GM23338 (cell line): ENCODE data around the gene AK4. TPM values are rescaled to one million over a fixed set of nuclear protein-coding genes. Genes with fewer than 3 reads are reported as not detected.

ENCODE experiments used
- ATAC-seq: fragments of 200-7000 bp; cut with Tn5 transposase; 3 replicates; pipeline ENCODE4 v1.9.1; 2020
- DNase-seq: peaks from one replicate; pipeline ENCODE4 v3.0.0-alpha.2; 2015; ENCODE audit warnings: low spot score
- H2AFZ ChIP-seq: fragments of 200-600 bp; sonication (generic); 2 replicates; pipeline ENCODE4 v1.8.0; 2016; ENCODE audit warnings: antibody characterized with exemption, mild to moderate bottlenecking, moderate library complexity
- H3F3A ChIP-seq: fragments of 200-600 bp; sonication (generic); replicated peaks from 2 replicates; pipeline ENCODE4 v1.8.0; 2017; ENCODE audit warnings: antibody characterized with exemption, mixed run types, low read depth
- H3K27ac ChIP-seq: fragments of 200-600 bp; sonication (generic); 2 replicates; pipeline ENCODE4 v1.6.1; 2016; ENCODE audit warnings: low read depth
- H3K27me3 ChIP-seq: fragments of 200-600 bp; sonication (generic); 2 replicates; pipeline ENCODE4 v1.8.0; 2016; ENCODE audit warnings: mild to moderate bottlenecking, mixed run types, moderate library complexity; ENCODE audit not compliant: insufficient read depth
- H3K36me3 ChIP-seq: fragments of 200-600 bp; sonication (generic); 2 replicates; pipeline ENCODE4 v1.8.0; 2016; ENCODE audit warnings: mild to moderate bottlenecking; ENCODE audit not compliant: insufficient read depth
- H3K4me1 ChIP-seq: fragments of 200-600 bp; sonication (generic); 2 replicates; pipeline ENCODE4 v1.8.0; 2016; ENCODE audit warnings: mild to moderate bottlenecking, moderate library complexity; ENCODE audit not compliant: insufficient read depth
- H3K4me2 ChIP-seq: fragments of 200-600 bp; sonication (generic); 2 replicates; pipeline ENCODE4 v1.7.1; 2017; ENCODE audit warnings: mixed run types
- H3K4me3 ChIP-seq: fragments of 200-600 bp; sonication (generic); 2 replicates; pipeline ENCODE4 v1.6.1; 2016; ENCODE audit warnings: mixed run types
- H3K79me2 ChIP-seq: fragments of 200-600 bp; sonication (generic); replicated peaks from 2 replicates; pipeline ENCODE4 v1.8.0; 2017; ENCODE audit warnings: mild to moderate bottlenecking; ENCODE audit not compliant: insufficient read depth
- H3K9me2 ChIP-seq: fragments of 200-600 bp; sonication (generic); 2 replicates; pipeline ENCODE4 v1.8.0; 2017; ENCODE audit not compliant: insufficient read depth
- H4K20me1 ChIP-seq: fragments of 200-600 bp; sonication (generic); replicated peaks from 2 replicates; pipeline ENCODE4 v1.8.0; 2017; ENCODE audit warnings: mild to moderate bottlenecking; ENCODE audit not compliant: insufficient read depth
- H3K27ac Mint-ChIP-seq: 2 replicates; pipeline ENCODE4 v1.8.0; 2020; ENCODE audit warnings: inconsistent platforms, mild to moderate bottlenecking, moderate library complexity, mixed read lengths
- H3K27me3 Mint-ChIP-seq: 3 replicates; pipeline ENCODE4 v1.8.0; 2022; ENCODE audit warnings: low read depth, mild to moderate bottlenecking, moderate library complexity, mixed read lengths, inconsistent platforms; ENCODE audit not compliant: insufficient read depth, poor library complexity
- H3K36me3 Mint-ChIP-seq: 3 replicates; pipeline ENCODE4 v1.8.0; 2021; ENCODE audit warnings: low read depth, mild to moderate bottlenecking, inconsistent platforms, moderate library complexity, mixed read lengths
- H3K4me1 Mint-ChIP-seq: 3 replicates; pipeline ENCODE4 v1.8.0; 2020; ENCODE audit warnings: mild to moderate bottlenecking, inconsistent platforms, mixed read lengths
- H3K4me3 Mint-ChIP-seq: 3 replicates; pipeline ENCODE4 v1.8.0; 2021; ENCODE audit warnings: moderate library complexity, mild to moderate bottlenecking, inconsistent platforms, mixed read lengths
- H3K9me3 Mint-ChIP-seq: 3 replicates; pipeline ENCODE4 v1.8.0; 2020; ENCODE audit warnings: moderate library complexity, mild to moderate bottlenecking, inconsistent platforms, mixed read lengths
- CREB1 ChIP-seq: fragments of 250-450 bp; sonication (Bioruptor Pico); IDR thresholded peaks from 2 replicates; pipeline ENCODE4 v1.5.0; 2020; ENCODE audit warnings: low read depth, mild to moderate bottlenecking, moderate library complexity
- EZH2 ChIP-seq: fragments of 200-600 bp; sonication (generic); IDR thresholded peaks from one replicate; pipeline ENCODE4 v1.8.0; 2017; ENCODE audit warnings: antibody characterized with exemption, mild to moderate bottlenecking, low read depth; ENCODE audit not compliant: unreplicated experiment
- EZH2phosphoT487 ChIP-seq: fragments of 200-600 bp; sonication (generic); IDR thresholded peaks from one replicate; pipeline ENCODE4 v1.8.1; 2018; ENCODE audit warnings: antibody characterized with exemption; ENCODE audit not compliant: unreplicated experiment
- JUNB ChIP-seq: IDR thresholded peaks from one replicate; pipeline ENCODE4 v1.6.1; 2016; ENCODE audit warnings: antibody characterized with exemption; ENCODE audit not compliant: unreplicated experiment
- NANOG ChIP-seq: IDR thresholded peaks from 2 replicates; pipeline ENCODE4 v1.6.1; 2016; ENCODE audit warnings: antibody characterized with exemption, borderline replicate concordance
- POLR2AphosphoS5 ChIP-seq: IDR thresholded peaks from 2 replicates; pipeline ENCODE4 v1.6.1; 2016; ENCODE audit warnings: antibody characterized with exemption, low read depth
- REST ChIP-seq: IDR thresholded peaks from one replicate; pipeline ENCODE4 v1.6.1; 2018; ENCODE audit warnings: antibody characterized with exemption; ENCODE audit not compliant: unreplicated experiment
- STAT1 ChIP-seq: IDR thresholded peaks from one replicate; pipeline ENCODE4 v1.6.1; 2016; ENCODE audit warnings: antibody characterized with exemption; ENCODE audit not compliant: unreplicated experiment
- ZNF114 ChIP-seq: fragments of 250-450 bp; sonication (Bioruptor Pico); IDR thresholded peaks from 2 replicates; pipeline ENCODE4 v1.5.0; 2020; ENCODE audit warnings: mild to moderate bottlenecking, moderate library complexity
- ZNF331 ChIP-seq: fragments of 250-450 bp; sonication (Bioruptor Pico); IDR thresholded peaks from 2 replicates; pipeline ENCODE4 v1.5.0; 2020; ENCODE audit warnings: low read depth, mild to moderate bottlenecking, moderate library complexity
- ZNF462 ChIP-seq: fragments of 250-450 bp; sonication (Bioruptor Pico); IDR thresholded peaks from 2 replicates; pipeline ENCODE4 v1.5.0; 2020; ENCODE audit warnings: mild to moderate bottlenecking, moderate library complexity
- polyA plus RNA-seq: library from polyadenylated mRNA; unstranded; fragments of >200 nt; fragmentation: Nextera tagmentation; extraction: Ambion mirVana; gene quantifications from 2 replicates; pipeline ENCODE4 v1.2.1, GENCODE V29; 2016
- total RNA-seq: library from RNA; depleted of rRNA; stranded (reverse); fragments of >200 nt; shearing (Covaris generic); gene quantifications from 2 replicates; pipeline ENCODE4 v1.2.3, GENCODE V29; 2014
- TF ChIP-seq, protein P1 (sequence below): IDR thresholded peaks from 2 replicates; pipeline ENCODE4 v1.6.1; 2016; ENCODE audit warnings: antibody characterized with exemption
- TF ChIP-seq, protein P2 (sequence below), 2 experiments: fragments of 200-600 bp in 1 of 2; sonication (generic) in 1 of 2; conservative IDR thresholded peaks; 2 replicates each; pipeline versions ENCODE4 v1.5.1 to v1.6.1; 2016 to 2017; ENCODE audit warnings: antibody characterized with exemption in 2 of 2, low read depth in 2 of 2, mild to moderate bottlenecking in 2 of 2, moderate library complexity in 1 of 2

AK4 gene
- total and polyA plus RNA-seq, 2 experiments from 2014 or later, result 123 to 127 TPM

DNA sequence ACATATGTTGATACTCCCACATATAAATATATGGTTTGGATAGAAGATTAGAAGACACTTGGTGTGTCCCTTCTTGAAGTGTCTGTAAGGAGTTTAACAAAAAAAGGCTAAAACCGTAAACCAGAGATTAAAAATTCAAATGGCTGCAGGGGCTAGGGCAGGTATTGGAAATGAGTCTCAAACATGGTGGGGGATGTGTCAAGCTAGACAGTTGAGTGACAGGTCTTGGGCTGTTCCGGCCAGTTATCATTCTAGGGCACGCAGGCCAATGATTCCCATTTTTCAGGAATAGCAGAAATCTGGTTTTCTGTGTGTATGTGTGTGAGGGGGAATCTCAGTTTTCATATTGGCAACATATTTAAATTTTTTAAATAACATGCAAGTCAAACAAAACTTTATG is 77.2 kb downstream of the AK4 start:
- TF ChIP-seq EZH2phosphoT487 (no peak), NANOG (no peak), JUNB (no peak), POLR2AphosphoS5 (no peak), EZH2 (no peak), ZNF331 (CRISPR knock-in tag) (no peak), STAT1 (no peak), CREB1 (CRISPR knock-in tag) (no peak), ZNF114 (CRISPR knock-in tag) (no peak), REST (no peak), ZNF462 (no peak)
- TF ChIP-seq, protein P1, sequence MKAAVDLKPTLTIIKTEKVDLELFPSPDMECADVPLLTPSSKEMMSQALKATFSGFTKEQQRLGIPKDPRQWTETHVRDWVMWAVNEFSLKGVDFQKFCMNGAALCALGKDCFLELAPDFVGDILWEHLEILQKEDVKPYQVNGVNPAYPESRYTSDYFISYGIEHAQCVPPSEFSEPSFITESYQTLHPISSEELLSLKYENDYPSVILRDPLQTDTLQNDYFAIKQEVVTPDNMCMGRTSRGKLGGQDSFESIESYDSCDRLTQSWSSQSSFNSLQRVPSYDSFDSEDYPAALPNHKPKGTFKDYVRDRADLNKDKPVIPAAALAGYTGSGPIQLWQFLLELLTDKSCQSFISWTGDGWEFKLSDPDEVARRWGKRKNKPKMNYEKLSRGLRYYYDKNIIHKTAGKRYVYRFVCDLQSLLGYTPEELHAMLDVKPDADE, result no peak
- TF ChIP-seq, protein P2, sequence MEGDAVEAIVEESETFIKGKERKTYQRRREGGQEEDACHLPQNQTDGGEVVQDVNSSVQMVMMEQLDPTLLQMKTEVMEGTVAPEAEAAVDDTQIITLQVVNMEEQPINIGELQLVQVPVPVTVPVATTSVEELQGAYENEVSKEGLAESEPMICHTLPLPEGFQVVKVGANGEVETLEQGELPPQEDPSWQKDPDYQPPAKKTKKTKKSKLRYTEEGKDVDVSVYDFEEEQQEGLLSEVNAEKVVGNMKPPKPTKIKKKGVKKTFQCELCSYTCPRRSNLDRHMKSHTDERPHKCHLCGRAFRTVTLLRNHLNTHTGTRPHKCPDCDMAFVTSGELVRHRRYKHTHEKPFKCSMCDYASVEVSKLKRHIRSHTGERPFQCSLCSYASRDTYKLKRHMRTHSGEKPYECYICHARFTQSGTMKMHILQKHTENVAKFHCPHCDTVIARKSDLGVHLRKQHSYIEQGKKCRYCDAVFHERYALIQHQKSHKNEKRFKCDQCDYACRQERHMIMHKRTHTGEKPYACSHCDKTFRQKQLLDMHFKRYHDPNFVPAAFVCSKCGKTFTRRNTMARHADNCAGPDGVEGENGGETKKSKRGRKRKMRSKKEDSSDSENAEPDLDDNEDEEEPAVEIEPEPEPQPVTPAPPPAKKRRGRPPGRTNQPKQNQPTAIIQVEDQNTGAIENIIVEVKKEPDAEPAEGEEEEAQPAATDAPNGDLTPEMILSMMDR (conservative IDR thresholded peaks at IDR 0.05; ENCODE audit: low read depth in 2 of 2), result no peak
- Mint-ChIP-seq H3K9me3 (no peaks in the 10 kb centered on the region), H3K4me1 (peaks cover 15% of the 10 kb centered on the region), H3K4me3 (no peak overlapping the region), H3K36me3 (peaks cover 46% of the 10 kb centered on the region), H3K27ac (no peak overlapping the region), H3K27me3 (no peaks in the 10 kb centered on the region)
- H3K27me3 ChIP-seq, result no peaks in the 10 kb centered on the region
- H3K9me2 ChIP-seq, result no peaks in the 10 kb centered on the region
- ATAC-seq (no peak), DNase-seq (no peak)
- H3F3A ChIP-seq, result no peaks in the 10 kb centered on the region
- H3K4me2 ChIP-seq, result no peak overlapping the region
- H3K27ac ChIP-seq, result no peak overlapping the region
- H2AFZ ChIP-seq, result no peak overlapping the region
- H3K4me3 ChIP-seq, result no peak overlapping the region
- H3K79me2 ChIP-seq, result no peaks in the 10 kb centered on the region
- H3K4me1 ChIP-seq, result no peaks in the 10 kb centered on the region
- 0 out of 2 replicates have a peak, but pooled peaks cover 5% of the 10 kb centered on the region for H3K36me3 ChIP-seq
- no peaks in the 10 kb centered on the region; the same call in 1 of the 2 replicates for H4K20me1 ChIP-seq
